Measurements from ENCODE around the gene MEPCE.

The MEPCE gene

DNA sequence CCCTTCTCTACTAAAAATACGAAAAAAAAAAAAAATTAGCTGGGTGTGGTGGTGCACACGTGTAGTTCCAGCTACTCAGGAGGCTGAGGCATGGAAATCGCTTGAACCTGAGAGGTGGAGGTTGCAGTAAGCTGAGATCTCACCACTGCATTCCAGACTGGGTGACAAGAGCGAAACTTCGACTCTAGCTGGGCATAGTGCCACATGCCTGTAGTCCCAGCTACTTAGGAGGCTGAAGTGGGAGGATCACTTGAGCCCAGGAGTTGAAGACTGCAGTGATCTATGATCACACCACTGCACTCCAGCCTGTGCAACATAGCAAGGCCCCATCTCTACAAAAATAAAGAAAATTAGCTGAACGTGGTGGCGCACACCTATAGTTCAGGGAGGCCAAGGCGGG is 35.7 kb downstream of the MEPCE start:
- DNase-seq: no peak

DNA sequence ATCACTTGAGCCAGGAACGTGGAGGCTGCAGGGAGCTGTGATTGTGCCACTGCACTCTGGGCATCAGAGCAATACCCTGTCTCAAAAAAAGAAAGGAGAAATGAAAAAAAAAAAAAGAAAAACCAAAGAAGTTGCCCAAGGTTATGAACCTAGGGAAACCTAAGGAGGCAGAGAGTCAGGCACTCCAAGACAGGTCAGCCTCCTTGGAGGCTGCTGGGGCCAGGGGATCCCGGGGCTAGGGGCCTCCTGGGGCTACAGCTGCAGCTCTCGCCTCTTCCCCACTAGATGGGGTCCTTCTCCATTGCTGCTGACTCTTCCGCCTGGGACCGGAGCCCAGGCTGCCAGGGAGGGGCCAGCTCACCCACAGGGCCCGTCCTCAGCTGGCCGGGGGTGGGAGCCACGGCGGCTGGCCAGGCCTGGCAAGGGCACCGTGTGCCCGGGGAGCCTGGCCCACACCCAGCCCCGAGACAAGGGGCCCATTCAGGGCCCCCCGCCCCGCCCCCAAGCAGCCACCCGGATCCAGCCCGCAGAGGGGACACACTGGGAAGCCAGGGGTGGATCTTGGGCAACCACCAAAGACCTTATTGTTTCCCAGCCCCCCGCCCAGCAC is 36.2 kb downstream of the MEPCE start:
- peak; percentile 69 for DNase-seq

DNA sequence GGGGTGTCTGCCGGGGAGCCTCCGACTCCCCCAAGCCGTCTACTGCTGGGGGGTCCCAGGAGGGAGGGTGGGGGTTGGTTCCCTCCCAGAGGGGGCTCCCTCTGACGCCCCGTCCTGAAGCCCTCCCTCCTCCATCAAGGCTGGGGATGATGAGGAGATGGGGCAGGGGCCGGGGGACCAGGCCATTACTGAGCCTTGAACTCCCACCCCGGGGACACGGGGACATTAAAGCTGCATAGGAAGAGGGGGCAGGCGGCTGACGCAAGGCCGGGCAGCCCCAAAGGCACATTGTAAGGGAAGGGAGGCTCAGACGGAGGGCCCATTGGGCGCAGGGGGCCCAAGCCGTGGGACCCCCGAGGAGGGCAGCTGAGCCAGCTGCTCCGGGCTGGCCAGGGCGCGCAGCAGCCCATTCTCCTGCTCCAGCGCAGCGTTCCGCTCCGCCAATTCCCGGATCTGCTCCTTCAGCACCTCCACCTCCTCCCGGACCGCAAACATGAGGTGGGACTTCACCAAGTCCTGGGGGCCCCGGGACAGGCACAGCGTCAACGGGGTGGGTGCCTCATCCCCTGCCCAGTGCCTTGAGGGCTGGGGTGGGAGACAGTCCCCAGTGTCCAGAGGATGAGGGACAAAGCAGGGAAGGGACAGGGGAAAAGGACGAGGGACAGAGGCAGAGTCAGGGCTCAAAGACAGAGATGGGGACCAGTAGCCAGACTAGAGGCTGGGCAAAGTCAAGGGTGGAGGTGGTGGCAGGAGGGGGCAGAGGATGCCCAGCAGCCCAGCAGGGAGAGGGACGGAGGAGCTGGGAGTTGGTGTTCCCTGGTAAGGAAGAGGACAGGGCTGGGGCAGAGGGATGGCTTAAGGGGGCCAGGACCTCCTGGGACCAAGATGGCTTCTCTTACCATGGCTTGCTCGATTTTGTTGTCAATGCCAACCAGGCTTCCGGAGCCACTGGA is 37.3 kb downstream of the MEPCE start:
- no peak for DNase-seq

DNA sequence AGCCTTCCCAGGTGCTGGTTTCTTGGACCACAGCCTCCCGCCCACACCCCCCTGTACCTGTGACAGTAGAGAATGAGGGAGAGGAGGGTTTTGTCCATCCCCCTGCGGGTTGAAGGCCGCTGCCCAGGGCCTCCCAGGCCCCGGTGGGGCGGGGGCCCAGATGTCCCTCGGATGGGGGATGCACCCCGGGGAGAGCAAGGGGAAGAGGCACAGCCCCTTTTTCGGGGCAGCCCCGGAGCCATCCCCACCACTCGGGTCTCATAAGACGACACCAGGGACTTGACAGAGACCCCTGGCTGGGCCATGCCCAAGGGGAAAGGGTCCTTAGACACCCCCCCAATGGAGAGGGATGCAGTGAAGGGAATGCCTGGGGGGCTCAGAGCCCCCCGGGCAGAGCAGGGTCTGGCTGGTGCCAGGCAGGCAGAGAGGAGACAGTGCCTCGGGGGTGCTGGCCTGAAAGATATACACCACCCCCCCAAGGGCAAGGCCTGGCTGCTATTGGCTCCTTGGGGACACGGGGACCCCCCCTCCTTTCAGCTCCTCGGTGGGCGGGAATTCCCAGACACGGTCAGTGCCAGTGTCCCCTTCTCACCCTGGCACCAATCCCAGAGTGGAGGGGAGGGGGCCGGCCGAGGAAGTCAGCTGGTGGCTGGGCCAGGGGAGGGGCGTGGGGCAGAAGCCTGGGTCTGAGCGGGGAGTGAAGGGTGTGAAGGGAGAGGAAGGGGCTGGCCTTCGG is 38.2 kb downstream of the MEPCE start:
- no peak for DNase-seq

DNA sequence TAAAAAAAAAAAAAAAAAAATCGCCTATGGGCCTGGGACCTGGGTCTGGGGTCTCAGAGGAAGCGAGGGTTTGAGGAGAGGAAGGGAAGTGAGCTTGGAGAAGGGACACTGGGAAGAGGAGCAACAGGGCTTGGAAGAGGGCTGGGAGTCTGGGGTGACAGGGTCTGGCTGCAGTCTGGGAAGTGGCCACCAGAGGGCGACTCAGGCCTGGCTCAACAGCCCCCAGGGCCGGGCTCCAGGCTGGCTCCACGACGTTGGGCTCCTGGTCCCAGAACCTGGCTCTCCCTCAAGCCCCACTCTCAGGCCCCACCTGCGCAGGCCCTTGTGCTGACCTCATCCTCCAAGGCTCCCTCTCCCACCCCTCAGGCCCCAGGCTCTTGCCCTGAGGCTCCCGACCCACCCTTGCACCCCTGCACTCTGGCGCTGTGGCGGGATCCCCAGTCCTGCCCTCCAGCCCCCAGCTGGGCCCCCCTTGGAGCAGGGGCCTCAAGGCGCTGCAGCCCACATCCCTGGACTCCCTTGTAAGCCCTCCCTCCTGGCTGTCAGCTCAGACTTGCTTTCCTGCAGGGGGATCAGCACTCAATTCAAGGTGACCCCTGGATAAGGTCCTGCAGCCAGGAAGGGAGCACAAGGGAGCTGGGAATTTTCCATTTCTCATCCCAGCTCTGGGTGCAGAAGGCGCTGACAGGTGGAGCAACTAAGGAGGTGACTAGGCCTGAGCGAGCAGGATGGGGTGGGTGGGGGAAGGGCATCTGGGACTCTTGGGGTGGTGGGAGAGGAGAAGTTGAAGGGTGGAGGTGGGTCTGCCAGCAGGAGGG is 39.8 kb downstream of the MEPCE start:
- peak; percentile 57 for DNase-seq

DNA sequence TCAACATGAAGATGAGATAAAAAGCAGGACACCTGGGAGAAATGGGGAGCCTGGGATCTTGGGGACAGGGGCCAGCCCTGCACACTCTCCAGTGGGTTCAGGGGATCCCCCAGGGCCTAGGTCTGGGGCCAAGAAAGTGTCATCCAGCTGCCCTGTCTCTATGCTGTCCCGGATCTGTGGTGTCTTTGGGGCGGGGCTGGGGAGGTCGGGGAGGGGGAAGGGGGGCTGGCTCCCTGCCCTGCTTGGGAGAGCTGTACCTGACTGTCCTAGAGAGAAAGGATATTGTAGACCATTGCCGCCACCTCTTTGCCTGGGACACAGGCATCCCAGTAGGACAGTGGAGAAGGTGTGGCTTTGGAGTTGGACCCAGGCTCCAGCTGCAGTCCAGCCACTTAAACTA is 41.4 kb downstream of the MEPCE start:
- DNase-seq: no peak

DNA sequence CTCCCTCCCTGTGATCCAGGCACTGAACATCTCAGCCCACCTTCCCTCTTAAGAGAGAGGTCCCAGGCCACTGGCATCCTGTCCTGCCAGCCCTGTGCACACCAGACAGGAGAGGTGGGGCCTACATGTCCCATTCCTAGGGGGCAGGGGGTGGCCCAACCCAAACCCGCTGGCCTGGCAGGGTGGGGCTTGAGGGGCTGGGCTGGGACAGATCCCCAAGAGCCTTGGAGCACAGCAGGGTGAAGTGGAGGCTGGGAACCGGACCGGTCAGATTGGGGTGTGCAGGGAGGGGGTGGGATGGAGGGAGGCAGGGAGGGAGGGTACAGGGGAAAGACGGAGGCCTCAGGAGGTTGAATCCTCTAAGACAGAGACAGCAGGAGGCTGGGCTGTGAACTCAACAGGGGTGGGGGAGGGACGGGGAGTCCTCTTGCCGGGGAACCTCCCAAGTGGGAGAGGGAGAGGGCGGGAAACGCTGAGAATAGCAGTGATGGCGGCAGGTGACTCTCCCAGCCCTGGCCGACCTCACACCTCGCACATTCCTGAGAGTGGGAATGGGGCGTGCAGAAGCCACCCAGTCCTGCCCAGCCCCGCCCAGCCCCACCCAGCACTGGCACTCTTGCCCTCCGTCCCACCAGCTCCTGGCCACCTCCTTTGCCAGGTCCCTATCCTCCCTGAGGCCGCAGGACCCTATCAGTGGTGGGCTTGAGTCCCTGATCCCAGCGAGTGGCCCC is 42.7 kb downstream of the MEPCE start:
- no peak for DNase-seq

DNA sequence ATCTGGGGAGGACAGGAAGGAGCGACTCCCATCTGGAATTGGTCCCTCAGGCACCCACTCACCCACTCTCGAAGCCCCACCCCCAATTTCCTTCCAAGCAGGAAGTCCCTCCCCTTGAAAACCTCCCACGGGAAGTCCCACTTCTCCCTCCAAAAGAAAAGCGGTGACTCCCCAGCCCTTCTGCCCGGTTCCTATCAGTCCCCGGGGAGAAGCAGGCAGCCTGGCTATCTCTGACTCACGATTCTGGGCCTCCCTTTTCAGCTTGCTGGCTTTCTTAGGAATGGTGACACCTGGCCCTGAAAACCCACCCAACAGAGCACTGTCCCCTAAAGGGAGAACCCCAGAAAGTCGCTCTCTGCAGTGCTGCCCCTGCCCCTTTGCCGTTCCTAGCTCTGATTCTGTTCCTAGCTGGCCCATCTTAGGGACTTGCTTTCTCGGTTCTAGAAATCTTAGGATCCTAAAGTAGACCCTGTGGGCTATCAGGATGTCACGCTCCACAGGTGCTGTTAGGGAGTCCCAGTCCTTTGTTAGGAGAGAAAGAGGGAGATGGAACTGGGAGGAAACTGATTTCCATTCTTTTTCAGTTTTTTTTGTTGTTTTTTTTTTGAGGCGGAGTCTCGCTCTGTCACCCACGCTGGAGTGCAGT is 43.3 kb downstream of the MEPCE start:
- DNase-seq: peak; percentile 60

DNA sequence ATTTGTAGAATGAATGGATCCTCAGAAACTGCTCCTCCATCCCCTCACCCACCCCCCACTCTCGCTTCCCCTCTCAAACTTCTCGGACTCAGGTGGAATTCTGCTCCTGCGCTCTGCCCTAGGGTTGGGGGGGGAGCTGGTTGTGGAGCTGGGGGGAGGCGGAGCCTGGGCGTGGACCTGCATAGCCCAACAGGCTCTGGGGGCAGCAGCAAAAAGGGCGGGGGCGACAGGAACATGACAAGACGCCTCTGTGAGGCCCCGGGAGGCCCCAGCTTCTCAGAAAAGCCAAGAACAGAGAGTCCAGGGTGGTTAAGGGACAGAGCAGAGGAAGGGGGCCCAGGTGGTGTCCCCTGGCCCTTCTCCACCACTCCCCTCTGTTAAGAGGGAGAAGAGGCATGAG is 45.9 kb downstream of the MEPCE start:
- DNase-seq: no peak

DNA sequence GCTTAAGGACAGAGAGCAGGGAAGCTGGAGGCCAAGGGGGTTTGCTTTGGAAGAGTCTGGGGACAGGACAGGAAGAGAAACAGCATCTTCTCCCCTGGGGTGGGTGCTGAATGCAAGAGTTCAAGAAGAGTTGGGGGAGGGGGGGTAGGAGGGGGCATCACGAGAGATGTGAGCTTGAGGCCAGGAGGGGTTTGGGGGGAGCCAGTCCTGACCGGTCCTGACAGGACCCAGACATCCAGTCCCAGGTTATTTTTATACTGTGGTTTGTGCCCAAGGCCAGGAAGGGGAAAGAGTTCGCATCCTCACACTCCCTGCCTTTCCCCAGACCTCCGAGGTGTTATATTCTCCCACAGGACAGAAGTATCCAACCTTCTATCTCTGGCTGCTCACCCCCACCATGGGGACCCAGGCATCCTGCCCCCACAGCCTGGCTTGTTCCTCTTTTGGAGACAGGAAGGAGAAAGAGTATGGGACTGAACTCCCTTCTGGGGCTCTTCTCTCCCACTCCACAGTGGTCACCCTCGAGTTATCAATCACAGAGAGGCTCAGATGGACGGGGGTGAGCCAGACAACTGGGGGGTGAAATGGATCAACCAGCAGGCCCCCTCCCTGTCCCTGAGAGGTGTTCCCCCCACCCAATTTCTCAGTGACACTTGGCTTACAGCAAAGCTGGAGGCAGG is 46.6 kb downstream of the MEPCE start:
- no peak for DNase-seq

DNA sequence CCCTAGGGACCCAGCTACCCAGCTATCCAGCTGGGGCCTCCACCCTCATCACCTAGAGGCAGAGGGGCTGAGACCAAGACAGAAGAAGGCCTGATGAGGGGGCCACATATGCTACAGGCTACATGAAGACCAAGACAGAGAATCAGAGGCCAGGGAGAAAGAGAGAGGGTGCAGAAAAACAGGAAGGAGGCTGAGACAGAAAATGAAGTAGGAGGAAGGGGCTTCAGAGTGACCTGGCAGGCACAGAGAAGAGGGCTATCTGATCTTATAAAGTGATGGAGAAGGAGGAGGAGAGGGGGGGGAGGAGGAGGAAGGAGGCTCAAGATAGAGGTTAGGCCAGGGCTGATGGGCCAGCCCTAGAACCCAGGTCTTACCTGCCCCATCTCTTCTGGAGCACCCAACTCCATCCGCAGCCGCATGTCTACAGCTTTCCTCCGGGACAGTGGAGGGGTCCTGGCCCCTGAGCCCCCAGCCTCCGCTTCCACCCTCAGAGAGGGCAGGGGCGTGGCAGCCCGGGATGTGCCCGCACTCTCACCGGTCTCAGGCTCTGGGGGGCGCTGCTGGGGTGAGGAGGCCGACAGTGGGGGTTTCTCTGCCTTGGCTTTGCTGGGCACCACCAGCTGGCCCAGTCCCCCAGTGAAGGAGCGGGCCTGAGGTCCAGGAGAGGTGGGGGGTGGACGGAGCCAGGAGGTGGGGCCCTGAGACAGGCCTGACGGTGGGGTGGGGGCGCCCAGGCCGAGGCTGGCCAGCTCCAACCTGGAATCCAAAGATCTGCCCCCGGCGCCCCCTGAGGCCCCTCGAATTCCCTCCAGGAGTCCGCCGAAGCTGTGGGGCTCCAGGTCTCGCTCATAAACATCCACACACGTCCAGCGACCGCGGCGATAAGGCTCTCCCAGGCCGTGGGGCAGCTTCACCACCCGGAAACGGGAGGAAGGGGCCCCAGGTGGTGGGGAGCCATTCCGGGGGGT is 47.6 kb downstream of the MEPCE start:
- no peak for DNase-seq

DNA sequence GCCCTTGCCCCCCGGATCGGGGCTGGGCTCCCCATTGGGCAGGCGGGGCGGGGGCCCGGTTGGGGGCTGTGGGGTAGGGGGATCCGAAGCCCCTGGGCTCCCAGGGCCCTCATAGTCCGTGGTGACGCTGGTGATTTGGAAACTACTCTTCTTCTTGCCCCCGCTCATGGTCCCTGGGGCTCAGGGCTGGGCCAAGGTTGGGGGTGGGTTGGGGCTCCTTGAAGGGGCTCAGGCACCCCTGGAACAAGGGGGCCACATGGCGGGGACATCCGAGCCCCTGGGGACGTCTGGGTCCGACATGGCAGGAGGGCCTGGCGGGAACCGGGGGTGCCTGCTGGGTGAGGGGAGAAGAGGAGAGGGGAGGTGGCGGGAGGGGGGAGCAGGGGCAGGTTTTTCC is 48.2 kb downstream of the MEPCE start:
- DNase-seq: no peak

DNA sequence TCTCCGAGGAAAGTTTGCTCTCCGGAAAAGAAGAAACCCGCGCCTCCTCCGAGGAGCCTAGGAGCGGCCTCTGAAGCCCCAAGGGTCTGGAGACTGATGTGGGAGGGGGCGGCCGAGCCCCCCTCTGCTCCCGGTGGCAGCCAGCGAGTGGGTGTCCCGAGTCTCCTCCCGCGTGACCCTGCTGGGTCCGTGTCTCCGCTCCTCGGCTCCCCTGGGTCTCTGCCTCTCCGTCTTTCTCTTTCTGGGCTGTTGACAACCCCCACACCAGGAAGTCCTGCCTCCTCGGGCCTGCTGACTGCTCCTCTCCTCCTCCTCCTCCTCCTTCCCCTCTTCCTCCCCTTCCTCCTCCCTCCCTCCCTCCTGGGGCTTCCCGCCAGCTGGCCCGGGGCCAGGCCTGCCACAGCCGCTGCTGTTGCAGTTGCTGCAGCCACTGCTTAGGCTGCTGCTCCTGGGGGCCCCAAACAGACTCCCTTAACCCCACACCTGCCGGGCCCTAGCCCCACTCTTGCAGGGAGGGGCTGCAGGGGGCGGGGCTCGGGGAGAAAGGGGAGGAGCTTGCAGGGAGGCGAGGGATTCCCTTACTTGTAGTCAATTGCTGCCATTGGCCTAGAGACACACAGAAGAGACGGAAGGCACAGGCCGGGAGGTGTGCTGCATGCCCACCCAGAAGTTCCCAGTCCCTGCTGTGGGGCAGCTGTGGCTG is 49.5 kb downstream of the MEPCE start, which contains the start of gene TSC22D4:
TSS of gene TSC22D4 (minus strand) at position 257 of the 703 bp plus-strand sequence. CDS start 1,176 bp downstream, outside the sequence.
- DNase-seq: peak; percentile 94

DNA sequence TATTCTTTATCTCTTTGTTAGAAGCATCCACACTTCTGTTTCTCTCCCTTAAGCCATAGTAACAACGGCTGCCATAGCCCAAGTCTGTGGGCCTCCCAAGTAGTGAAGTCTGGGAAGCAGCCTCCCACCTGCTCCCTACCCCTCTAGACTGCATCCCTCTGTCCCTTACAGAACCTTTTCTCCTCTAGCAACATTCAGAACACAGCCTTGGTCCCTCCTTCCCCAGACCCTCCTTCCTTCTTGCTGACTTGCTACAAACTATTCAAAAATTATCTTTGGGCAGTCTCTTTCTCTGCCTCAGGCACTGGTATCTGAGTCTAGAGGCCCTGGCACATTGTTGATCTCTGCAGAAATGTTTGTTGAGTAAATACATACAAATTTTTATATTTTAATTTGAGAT is 51.8 kb downstream of the MEPCE start:
- no peak for DNase-seq

DNA sequence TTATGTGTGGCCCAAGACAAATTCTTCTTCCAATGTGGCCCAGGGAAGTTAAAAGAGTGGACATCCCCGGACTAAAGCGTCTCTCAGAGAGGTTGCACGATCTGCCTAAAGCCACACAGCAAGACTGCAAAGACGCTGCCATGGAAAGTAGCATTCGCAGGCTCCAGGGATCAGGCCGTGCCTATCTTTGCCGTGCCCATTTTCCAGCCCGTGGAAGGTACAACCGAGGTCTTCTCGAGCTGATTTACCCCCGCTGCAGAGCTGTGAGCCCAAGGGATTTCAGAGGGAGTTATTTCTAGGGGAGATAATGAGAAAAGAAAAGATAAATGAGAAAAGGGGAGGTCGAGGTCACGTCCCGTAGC is 53.1 kb downstream of the MEPCE start:
- DNase-seq: no peak

DNA sequence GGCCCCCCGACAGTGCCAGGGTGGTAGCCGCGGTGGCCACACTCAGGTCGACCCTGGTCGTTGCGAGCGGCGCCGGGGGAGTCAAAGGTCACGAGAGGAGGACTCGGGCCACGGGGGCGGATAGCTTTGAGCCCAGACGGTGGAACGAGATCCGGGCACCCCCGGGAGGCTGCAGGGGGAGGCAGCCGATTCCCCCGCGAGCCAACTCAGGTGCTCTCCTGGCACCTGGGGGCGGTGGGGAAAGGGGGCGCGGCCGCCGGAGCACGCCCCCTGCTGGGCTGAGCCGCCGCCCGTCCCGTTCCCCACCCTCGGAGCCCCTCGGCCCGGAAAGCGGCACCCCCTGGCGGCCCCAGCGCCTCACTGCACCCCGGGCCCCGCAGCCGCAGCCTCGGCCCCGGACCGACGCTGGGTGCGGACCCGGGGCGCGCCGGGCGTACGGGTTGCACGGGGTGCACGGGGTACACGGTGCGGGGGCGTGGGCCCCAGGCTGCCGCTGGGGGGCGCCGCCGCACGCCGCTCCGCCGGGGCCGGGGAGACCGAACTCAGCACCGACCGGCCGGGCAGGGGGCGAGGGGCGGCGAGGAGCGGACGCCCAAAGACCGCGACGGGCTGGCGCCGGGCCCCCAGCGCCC is 53.6 kb downstream of the MEPCE start:
- peak; percentile 64 for DNase-seq
